Measurements from ENCODE around the gene ESRP2. TPM values are rescaled to one million over a fixed set of nuclear protein-coding genes. Genes with fewer than 3 reads are reported as not detected.

Gene ESRP2
- total and polyA plus RNA-seq, 9 of the 15 experiments (the other 6 are each of a cell fraction or from before 2014, with no cell fraction given) = 0.05 to 0.15 (median 0.07) TPM; not detected in 6

GRCh38 chr16:68269793-68270192, 33.9 kb upstream of the ESRP2 start:
- CTCF ChIA-PET (ENCODE audit: low intra/inter-chr PET ratio) = no interaction called here
- Histone ChIP-seq H3K9ac (ENCODE audit: insufficient read depth in 1 of 2, low read depth in 2 of 2, low read length in 2 of 2) (no peak overlapping the region), H4K20me1 (replicated peaks; ENCODE audit: control insufficient read depth, insufficient read depth, low read length) (peaks cover 40% of the 10 kb centered on the region), H3K4me1 (replicated peaks in 1 of 2; ENCODE audit: control insufficient read depth in 2 of 2, insufficient read depth in 2 of 2, low read length in 2 of 2) (peaks cover 11 to 21% of the 10 kb centered on the region in 2 experiments; a peak in 4 of 5 replicates), H3K27ac (ENCODE audit: extremely low read depth, low read depth, low read length) (no peak overlapping the region), H3K79me2 (ENCODE audit: control insufficient read depth, insufficient read depth, low read length) (peaks cover 86% of the 10 kb centered on the region), H2AFZ (ENCODE audit: low read depth, low read length) (no peak overlapping the region), H3K27me3 (ENCODE audit: control insufficient read depth in 2 of 2, insufficient read depth in 2 of 2, low read length in 2 of 2) (no peaks in the 10 kb centered on the region), H3K4me2 (ENCODE audit: insufficient read depth, low read length) (no peak overlapping the region), H3K9me3 (replicated peaks; ENCODE audit: control insufficient read depth, insufficient read depth, low read depth, low read length) (no peaks in the 10 kb centered on the region), H3K9me1 (ENCODE audit: control insufficient read depth, insufficient read depth, low read length) (no peaks in the 10 kb centered on the region), H3K36me3 (ENCODE audit: control insufficient read depth, insufficient read depth, low read length) (peaks cover 66% of the 10 kb centered on the region), H3K4me3 (no peak overlapping the region)
- ATAC-seq = no peak
- BruUV-seq (replicated peaks) = no TSS peak
- no peak for DNase-seq (ENCODE audit: extremely low read depth in 1 of 4, low spot score in 3 of 4)
- no peak for FAIRE-seq
- 92% methylated on average over 4 of the region's 4 CpGs for WGBS (ENCODE audit: insufficient coverage, low coverage, missing lambda C conversion rate)
- in situ Hi-C loops (cut with MboI) (no loop called here), intact Hi-C loops (cut with micrococcal nuclease) (no loop called here)
- TF ChIP-seq EHMT2 (IDR thresholded peaks at IDR 0.05) (no peak), RBM25 (IDR thresholded peaks at IDR 0.05; ENCODE audit: low read depth, low read length, severe bottlenecking) (peak; percentile 37), ZNF121 (CRISPR knock-in tag; conservative IDR thresholded peaks at IDR 0.05) (peak; percentile 89)
- POLR2A ChIA-PET = interaction anchor here (0.6 to 1.2 kb wide), 3 partner anchors 34 to 335 kb away, joined by 3 read pairs; partner anchors contain the start of genes PRMT7 and SLC7A6OS

- ChIA-PET CTCF (ENCODE audit: low intra/inter-chr PET ratio) (no interaction called here), POLR2A (interaction anchor here (0.9 kb wide), 1 partner anchor 15 kb away, joined by 3 read pairs; no protein-coding TSS in a partner anchor)
- Histone ChIP-seq H3K9me3 (replicated peaks; ENCODE audit: control insufficient read depth, insufficient read depth, low read depth, low read length) (no peaks in the 10 kb centered on the region), H2AFZ (ENCODE audit: low read depth, low read length) (no peak overlapping the region), H3K4me1 (replicated peaks in 1 of 2; ENCODE audit: control insufficient read depth in 2 of 2, insufficient read depth in 2 of 2, low read length in 2 of 2) (peaks cover 24 to 28% of the 10 kb centered on the region in 2 experiments), H3K4me3 (no peak overlapping the region), H3K4me2 (ENCODE audit: insufficient read depth, low read length) (peak overlapping the region; percentile 1), H3K9me1 (ENCODE audit: control insufficient read depth, insufficient read depth, low read length) (no peaks in the 10 kb centered on the region), H3K27me3 (ENCODE audit: control insufficient read depth in 2 of 2, insufficient read depth in 2 of 2, low read length in 2 of 2) (no peaks in the 10 kb centered on the region), H4K20me1 (replicated peaks; ENCODE audit: control insufficient read depth, insufficient read depth, low read length) (peaks cover 29% of the 10 kb centered on the region), H3K79me2 (ENCODE audit: control insufficient read depth, insufficient read depth, low read length) (peaks cover 94% of the 10 kb centered on the region), H3K9ac (ENCODE audit: insufficient read depth in 1 of 2, low read depth in 2 of 2, low read length in 2 of 2) (peak overlapping the region in 1 of 2 experiments; percentile 65; a peak in 1 of 4 replicates), H3K36me3 (ENCODE audit: control insufficient read depth, insufficient read depth, low read length) (peaks cover 47% of the 10 kb centered on the region), H3K27ac (ENCODE audit: extremely low read depth, low read depth, low read length) (0 out of 3 replicates have a peak overlapping the region, but pooled peaks have one; percentile 7)
- FAIRE-seq (peak; percentile 6), DNase-seq (ENCODE audit: extremely low read depth in 1 of 4, low spot score in 3 of 4) (peak in 1 of 4 experiments; percentile 66), ATAC-seq (no peak)
- 46% methylated on average over 6 of the region's 6 CpGs for WGBS (ENCODE audit: insufficient coverage, low coverage, missing lambda C conversion rate)
- intact Hi-C loops (cut with micrococcal nuclease) (no loop called here), in situ Hi-C loops (cut with MboI) (no loop called here)
- TF ChIP-seq HCFC1 (IDR thresholded peaks at IDR 0.05; ENCODE audit: low read depth, low read length) (no peak), NFIC (IDR thresholded peaks at IDR 0.05) (peak; percentile 92), PKNOX1 (IDR thresholded peaks at IDR 0.05) (peak; percentile 7; the same call in 1 of the 2 replicates)
- no TSS peak for BruUV-seq (replicated peaks)
Observed at GRCh38 chr16:68267612-68268405, 31.9 kb upstream of the ESRP2 start.

Data from K562 (cell line).